GM19463 (cell line): ENCODE measurements around the gene SAMD4A.
"Not testable (repeated sequence)": the region's sequence is repeated elsewhere in the genome, so short reads cannot be mapped to it uniquely, and the experiment has no call there.

Experiments
- ATAC-seq: cut with Tn5 transposase; IDR thresholded peaks from one replicate; pipeline ENCODE4 v1.9.1; 2021; ENCODE audit warnings: mild to moderate bottlenecking, moderate library complexity; ENCODE audit not compliant: unreplicated experiment

The SAMD4A gene

GRCh38 chr14:54752611-54753010, 185.7 kb downstream of the SAMD4A start:
- not testable (repeated sequence) for ATAC-seq

GRCh38 chr14:54753396-54753795, 186.5 kb downstream of the SAMD4A start:
- ATAC-seq, result not testable (repeated sequence)

- ATAC-seq, result no peak
Observed at GRCh38 chr14:54754116-54754622, 187.2 kb downstream of the SAMD4A start.

DNA sequence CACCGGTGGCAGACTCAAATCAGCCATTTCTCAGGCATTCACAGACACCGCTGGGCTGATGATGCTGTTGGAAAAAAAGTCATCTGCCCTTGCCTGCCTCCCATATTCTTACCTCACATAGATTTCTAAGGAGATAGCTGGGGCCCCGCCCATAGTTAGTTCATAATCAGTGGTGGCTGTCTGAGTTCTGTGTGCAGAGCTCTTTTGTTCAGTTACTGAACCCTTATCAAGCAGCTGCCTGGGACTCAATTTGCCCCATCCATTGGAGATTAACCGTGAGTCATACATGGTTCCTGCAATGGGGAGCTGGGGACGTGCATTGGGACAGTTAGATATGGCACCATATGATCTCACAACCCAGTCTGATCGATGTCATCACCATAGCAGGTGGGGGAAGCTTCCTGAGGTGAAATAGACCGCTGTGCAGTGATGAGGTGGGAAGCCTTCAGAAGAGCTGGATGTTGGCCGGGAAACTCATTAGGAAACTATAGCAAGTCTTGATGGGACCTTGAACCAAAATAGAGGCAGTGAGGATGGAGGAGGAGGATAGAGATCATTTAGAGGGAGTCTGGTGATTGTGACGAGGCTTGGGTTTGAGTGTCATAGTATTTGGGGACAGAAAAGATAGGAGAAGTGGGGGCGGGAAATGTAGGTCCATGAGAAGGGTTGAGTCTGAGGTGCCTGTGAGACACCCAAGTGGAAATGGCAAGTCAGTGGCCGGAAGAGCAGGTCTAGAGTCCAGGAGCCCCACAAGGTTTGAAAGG, 187.9 kb downstream of the SAMD4A start:
- ATAC-seq, result no peak

DNA sequence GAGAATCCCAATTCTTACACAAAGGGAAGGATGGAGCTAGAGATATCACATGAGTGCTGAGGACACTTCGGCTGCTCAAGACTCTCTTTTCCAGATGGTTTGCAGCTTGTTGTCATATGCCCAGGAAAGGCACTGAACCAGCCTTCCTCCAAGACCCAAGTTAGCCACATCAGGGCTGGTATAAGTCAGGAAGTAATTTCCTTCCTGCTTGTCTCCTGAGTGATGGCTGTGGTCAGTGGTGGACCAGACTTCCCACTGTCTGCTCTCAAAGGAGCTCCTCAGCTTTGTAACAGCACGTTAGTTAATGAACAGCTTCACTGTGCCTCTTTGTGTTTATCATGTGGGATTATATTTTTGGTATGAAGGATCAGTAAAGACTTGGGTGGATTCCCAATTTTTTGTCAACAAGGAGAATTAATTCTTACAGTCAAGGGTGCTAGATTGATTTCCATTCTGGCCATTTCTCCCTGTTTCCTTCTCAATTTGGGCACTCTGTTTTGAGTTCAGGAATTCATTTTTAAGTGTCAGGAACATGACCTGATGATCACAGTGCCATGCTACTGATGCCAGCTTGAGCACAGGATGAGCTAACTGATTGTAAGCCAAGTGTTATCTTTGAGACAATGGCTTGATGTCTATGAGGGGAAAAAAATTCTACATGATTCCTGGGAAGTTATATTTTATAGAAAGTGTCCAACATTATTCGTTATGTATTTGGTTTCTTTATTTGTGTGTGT, 189.9 kb downstream of the SAMD4A start:
- no peak for ATAC-seq

DNA sequence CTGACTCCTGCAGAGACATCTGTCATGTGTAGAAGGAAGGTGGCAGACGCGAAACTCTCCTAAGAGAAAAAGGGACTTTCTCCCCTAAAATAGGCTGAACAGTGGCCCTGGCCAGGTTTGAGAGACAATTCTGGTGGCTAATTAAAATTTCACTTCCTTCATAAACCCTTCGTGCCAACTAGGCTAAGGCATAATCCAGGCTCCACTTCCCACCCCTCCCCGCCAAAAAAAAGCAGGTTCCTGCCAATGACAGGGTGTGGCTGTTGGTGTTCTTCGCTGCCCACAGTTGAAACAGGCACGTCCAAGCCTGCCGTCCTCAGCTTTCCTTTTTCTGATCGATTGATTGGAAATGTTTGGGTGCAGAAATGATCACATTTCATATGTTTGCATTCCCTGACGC, 191.1 kb downstream of the SAMD4A start:
- ATAC-seq, result no peak

GRCh38 chr14:54759982-54760585, 193.2 kb downstream of the SAMD4A start:
- no peak for ATAC-seq

GRCh38 chr14:54760866-54761575, 194.1 kb downstream of the SAMD4A start:
- ATAC-seq, result no peak

GRCh38 chr14:54761835-54762234, 194.9 kb downstream of the SAMD4A start:
- ATAC-seq, result no peak

DNA sequence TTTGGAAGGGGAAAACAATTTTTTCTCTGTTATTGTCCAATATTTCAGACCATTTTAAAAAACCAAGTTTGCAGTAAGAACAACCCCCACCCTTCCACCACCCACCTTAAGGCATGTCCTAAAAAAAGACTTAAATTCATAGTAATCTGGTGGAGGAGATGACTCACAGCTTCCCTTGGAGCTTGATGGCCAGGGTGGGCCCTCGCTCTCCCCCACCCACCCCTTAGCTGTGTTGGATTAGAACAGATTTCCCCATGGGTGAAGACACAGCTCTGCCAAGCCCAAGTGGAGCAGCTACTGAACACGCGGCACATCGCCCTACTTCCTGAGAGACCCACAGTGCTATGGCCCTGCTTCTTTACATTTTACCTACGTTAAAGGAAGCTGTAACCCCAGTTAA, 195.4 kb downstream of the SAMD4A start:
- no peak for ATAC-seq

DNA sequence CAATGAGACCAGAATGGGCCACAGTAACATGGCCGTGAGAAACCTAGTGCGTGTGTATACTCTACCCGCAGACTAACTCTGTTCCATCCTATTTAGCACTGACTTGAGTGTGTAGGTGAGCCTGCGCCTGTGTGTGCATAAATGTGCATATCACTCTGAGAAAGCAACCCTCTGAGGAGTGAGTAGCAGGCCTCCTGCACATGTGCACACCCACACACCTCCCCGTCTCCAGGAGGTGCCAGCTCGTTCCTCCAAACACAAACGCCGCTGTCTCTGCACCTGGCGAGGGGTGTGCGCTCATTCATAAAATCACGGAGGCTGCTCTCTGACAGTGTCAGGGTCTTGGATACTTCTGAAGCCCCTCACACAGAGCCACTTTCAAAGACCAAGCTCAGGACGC, 196.8 kb downstream of the SAMD4A start:
- no peak for ATAC-seq

- ATAC-seq, result no peak
Observed at GRCh38 chr14:54766276-54767138, 199.6 kb downstream of the SAMD4A start.

DNA sequence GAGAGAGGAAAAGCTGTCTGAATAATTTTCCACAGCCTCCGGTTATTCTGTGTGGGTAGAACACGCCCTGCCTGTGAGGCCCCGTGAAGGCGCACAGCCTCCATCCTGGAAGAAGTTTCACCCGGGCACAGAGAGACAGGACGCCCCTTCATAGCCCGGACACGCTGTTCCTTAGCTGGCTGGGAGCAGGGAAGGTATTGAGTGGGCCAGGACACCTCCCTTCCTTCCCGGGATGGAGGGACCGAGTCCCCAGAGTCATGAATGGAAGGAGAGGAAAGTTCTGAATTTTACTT, 200.2 kb downstream of the SAMD4A start:
- ATAC-seq, result no peak

DNA sequence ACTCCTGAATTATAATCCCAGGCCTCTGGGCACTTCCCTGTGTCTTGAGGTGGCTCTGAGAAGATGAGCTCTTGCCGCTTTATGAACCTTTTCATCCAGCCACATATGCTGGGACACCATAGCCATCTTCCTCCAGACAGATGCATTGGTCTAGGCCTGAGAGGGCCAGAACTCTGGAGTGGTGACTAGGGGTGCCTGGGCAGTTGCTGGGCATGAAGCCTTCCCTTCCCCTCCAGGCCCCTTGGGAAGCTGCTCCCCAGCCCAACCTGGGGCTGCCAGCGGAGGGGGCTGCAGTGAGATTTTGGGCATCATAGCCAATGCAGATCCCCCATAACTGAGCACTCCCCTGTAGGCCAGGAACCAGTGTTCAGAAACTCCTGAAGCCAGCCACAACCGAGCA, 200.5 kb downstream of the SAMD4A start:
- no peak for ATAC-seq

DNA sequence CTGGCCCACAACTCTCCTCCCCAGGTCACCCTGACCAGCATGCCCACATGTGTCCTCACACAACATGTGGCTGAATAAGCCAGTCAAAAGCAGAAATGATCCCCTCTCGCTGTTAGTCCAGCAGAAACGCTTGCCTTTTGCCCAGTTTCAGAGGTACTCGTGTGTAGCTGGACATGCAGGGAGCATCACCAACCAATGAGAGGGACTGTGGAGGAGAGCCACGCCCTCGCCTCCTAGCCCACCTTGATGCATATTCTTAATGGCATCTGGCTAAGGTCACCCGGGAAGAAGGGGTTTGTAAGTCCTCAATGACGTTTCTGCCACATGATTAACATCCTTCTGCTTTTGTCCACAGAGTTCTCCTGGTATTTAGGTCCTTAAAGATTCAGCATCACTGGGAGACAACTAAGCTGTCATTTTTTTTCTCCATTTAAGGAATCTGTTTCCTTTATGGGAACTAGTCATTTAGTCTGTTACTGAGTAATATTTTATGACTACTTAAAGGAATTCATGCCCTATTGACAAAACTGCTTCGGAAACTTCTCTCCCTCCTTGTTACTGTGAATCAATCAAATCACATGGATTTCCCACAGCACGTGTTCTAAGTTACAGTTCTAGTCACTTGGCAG, 201.7 kb downstream of the SAMD4A start:
- ATAC-seq, result no peak

- no peak for ATAC-seq
Observed at GRCh38 chr14:54769951-54770863, 203.3 kb downstream of the SAMD4A start.

GRCh38 chr14:54771411-54772027, 204.6 kb downstream of the SAMD4A start:
- no peak for ATAC-seq

DNA sequence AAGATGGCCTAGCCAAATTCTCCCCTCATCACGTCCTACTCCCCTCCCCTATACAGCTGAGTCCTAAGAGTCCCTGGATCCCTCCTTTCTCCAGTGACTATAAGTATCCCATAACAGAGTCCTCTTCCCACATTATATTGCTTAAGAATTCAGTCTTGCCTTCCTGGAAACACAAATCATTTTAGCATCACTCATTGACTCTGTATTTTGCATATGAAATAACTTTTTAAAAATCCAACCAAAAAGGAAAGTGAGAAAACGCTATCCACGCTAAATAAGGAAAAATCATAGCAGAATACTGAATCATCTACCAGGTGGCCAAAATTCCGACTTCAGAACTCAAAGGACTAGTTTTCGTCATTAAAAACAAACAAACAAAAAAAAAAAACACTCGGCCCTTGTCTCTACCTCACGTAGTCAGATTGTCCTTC, 205.5 kb downstream of the SAMD4A start:
- no peak for ATAC-seq
